GM21717 (cell line): ENCODE data around the gene NT5C1B.

Experiments
- ATAC-seq: cut with Tn5 transposase; IDR thresholded peaks from one replicate; pipeline ENCODE4 v1.9.1; 2021; ENCODE audit warnings: mild to moderate bottlenecking, moderate library complexity; ENCODE audit not compliant: unreplicated experiment

Gene NT5C1B

GRCh38 chr2:18552351-18553077 is 36.9 kb downstream of the NT5C1B start:
- no peak for ATAC-seq

- ATAC-seq: no peak
Observed at GRCh38 chr2:18551623-18552022, 37.7 kb downstream of the NT5C1B start.

- no peak for ATAC-seq
Observed at GRCh38 chr2:18551169-18551568, 38.2 kb downstream of the NT5C1B start.

- ATAC-seq: no peak
Observed at GRCh38 chr2:18550433-18550832, 38.9 kb downstream of the NT5C1B start.

GRCh38 chr2:18549083-18549482 is 40.3 kb downstream of the NT5C1B start:
- no peak for ATAC-seq

- ATAC-seq: no peak
Observed at GRCh38 chr2:18548621-18549020, 40.7 kb downstream of the NT5C1B start.

- ATAC-seq: peak; percentile 65
Observed at GRCh38 chr2:18546567-18546966, 42.8 kb downstream of the NT5C1B start.

- ATAC-seq: no peak
Observed at GRCh38 chr2:18545384-18545783, 44.0 kb downstream of the NT5C1B start.

GRCh38 chr2:18544171-18544570 is 45.2 kb downstream of the NT5C1B start:
- no peak for ATAC-seq

- ATAC-seq: peak; percentile 46
Observed at GRCh38 chr2:18540872-18541271, 48.5 kb downstream of the NT5C1B start.

- no peak for ATAC-seq
Observed at GRCh38 chr2:18536697-18537096, 52.7 kb downstream of the NT5C1B start.

- ATAC-seq: no peak
Observed at GRCh38 chr2:18536100-18536499, 53.3 kb downstream of the NT5C1B start.

- no peak for ATAC-seq
Observed at GRCh38 chr2:18531194-18531593, 58.2 kb downstream of the NT5C1B start.

- ATAC-seq: no peak
Observed at GRCh38 chr2:18527822-18528221, 61.5 kb downstream of the NT5C1B start.

GRCh38 chr2:18527326-18527725 is 62.0 kb downstream of the NT5C1B start:
- no peak for ATAC-seq

GRCh38 chr2:18526429-18526828 is 62.9 kb downstream of the NT5C1B start:
- no peak for ATAC-seq

- ATAC-seq: no peak
Observed at GRCh38 chr2:18525852-18526251, 63.5 kb downstream of the NT5C1B start.

GRCh38 chr2:18525236-18525635 is 64.1 kb downstream of the NT5C1B start:
- ATAC-seq: no peak

GRCh38 chr2:18522484-18523146 is 66.8 kb downstream of the NT5C1B start:
- ATAC-seq: no peak

GRCh38 chr2:18520451-18521425 is 68.6 kb downstream of the NT5C1B start:
- ATAC-seq: peak; percentile 87

GRCh38 chr2:18519914-18520450 is 69.4 kb downstream of the NT5C1B start:
- no peak for ATAC-seq
